SIG-M5 treated with dmso at 0.1 percent for 504 hours (cell line): ENCODE measurements around the gene TNFRSF25.
"Not testable (repeated sequence)": the region's sequence is repeated elsewhere in the genome, so short reads cannot be mapped to it uniquely, and the experiment has no call there.

Source experiments
- DNase-seq: peaks from one replicate; lab custom pipeline; 2025; ENCODE audit not compliant: unreplicated experiment; lab: John Stamatoyannopoulos, UW

TNFRSF25 gene

DNA sequence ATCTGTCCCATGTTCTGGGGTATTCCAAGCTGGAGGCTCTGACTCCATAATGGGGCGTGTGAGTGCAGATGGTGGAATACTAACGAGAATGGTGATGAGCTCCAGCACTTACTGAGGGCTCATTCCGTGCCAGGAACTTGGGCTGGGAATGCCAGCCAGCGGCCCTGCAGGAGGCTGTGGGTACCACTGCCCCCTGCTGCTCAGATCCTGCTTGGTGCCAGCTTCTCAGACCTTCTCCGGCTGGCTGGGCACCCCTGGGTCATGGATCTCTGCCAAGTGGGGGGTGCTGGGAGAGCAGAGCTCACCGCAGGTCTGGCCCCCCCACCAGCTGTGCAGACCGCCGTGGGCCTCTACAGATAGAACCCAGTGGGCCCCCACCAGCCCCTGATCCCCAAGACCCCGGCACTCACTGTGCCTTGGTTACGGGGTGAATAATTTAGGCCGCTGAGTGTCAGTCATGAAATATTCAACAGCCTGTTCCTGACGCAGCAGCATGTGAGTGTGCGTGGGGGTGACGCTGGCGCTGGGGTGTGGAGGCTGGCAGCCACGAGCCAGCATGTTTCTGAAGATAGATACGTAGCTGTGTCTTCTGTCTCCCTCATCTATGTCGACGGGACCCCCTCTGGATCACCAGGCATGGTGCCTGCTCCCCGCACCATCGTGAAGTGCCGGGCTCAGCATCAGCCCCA, 28.8 kb downstream of the TNFRSF25 start:
- DNase-seq: not testable (repeated sequence)

DNA sequence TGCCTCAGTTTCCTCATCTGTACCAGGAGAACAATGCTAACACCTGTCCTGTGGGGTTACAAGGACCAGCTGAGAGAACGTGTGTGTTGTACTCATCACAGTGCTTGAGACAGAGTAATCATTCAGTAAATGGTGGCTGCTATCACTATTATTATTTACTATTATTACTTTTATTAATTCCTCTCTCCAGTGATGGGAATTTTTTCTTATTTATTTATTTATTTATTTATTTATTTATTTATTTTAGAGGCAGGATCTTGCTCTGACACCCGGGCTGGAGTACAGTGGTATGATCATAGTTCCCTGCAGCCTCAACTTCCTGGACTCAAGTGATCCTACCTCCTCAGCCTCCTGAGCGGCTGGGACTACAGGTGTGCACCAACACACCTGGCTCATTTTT, 29.7 kb downstream of the TNFRSF25 start:
- not testable (repeated sequence) for DNase-seq

DNA sequence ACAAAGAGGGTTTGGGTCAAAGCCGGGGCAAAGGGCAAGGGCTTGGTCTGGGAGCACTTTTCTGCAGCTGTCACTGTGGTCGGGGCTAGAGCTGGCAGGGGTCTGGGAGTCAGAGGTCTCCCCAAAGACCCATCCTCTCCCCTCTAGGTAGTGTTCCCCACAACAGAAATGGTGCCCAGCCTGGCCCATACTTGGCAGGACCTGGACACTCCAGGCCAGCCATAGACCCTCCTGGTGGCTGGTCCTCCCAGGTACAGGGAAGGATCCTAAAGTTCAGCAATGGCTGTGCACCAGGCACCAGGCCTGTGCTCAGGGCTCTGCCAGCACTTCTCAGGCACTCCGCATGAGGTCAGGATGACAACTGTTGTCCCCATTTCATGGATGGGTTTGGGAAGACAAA, 30.4 kb downstream of the TNFRSF25 start:
- no peak for DNase-seq

DNA sequence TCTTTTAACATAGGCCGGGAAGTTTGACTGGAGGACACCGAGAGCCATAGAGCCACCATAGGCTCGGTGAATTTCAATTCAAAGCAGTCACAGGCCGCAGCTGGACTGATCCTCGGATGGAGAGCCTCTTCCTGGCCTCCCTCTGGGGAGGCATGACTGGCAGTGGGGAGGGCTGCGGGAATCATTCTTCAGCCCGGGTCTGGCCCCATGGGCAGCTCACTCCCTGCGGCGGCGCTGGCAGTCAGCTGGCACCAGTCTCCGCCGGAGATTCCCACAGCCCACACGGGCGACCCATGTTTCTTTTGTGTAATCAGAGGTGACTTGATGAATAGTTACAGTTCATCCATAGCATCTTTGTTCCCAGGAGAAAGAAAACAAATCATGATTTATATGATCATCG, 30.8 kb downstream of the TNFRSF25 start:
- DNase-seq: no peak

DNA sequence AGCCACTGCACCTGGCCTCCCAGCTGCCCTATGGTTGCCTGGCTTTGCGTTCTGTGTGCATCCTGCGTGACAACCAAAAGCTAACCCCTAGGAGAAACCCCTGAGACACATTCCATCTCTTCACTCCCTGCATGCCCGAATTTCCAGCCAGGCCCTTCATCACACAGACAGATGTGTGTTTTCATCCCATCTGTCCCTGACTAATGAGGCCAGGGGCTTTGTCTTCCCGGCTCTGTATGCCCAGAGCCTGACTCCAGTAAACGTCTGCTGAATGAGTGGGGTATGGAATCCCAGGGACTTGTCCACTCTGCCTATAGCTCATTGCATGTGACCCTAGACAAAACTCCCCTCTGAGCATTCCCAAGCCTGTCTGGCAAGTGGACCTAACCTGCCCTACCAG, 31.8 kb downstream of the TNFRSF25 start:
- DNase-seq: no peak

DNA sequence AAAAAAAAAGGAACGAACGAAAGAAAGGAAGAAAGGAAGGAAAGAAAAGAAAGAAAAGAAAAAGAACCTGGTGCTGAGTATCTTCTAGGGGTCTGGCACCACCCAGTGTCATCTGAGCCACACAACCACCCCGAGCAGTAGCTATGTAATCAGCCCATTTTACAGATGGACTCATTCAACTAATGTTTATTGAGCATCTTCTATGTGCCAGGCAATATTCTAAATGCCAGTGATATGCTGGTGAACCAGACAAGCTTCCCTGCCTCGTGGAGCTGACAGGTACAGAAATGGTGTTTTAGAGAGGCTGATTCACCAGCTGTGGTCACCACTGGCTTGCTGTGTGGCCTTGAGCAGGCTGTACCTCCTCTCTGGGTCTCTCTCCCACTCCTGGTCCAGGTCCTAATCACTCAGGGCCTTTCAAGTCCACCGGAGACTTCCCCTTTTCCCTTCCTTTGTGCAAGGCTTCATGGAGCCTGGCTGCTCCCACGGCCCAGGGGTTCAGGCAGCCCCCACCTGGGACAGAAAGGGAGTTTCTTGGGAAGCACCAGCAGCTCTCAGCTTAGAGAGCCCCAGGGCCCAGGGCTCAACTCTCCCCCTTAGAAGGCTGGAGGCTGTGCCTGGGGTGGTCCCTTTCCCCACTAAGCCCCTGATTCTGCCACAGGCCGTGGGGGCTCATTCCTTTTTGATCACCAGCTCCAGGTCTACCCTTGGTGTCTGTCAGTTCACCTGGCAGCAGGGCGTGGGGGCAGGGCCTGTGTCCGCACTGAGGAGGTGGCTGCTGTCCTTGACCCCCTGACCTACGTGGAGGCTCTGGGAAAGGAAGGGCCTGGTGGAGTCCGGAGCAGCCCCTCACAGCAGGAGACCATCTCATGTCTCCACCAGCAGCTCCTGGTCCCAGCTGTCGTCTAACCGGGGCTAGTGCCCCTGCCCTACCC, 34.1 kb downstream of the TNFRSF25 start:
- DNase-seq: not testable (repeated sequence)

DNA sequence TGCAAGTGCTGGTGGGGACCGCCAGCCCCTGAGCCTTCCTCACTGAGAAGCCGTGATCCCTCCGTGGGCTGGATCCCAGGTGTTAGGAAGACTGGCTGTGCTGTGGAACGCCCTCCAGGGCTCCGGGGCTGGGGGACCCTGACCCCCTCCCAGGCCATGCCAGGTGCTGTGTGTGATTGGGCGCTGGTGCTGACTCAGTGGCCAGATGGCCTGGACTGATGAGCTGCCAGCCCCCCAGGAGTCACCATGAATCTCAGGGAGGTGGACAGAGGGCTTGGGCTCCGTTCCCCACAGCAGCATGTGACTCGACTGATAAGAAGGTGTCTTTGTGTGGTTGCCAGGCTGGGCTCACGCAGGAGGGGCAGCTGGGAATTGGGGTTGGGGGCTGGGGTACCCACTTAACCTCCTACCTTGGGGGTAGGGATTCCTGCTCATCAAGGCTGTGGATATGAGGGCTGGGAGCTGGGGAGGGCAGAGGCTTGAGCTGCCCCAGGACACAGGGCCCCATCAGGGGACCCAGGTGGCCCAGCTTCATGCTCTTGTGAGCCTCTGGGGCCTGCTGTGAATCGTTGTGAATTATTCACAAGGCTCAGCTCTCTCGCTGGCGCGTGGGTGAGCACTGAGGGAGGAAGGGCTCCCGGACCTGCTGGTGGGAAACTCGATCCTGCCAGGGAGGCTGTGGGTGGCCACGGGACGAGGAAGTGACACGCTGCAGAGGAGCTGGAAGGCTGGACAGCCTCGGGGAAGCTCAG, 36.1 kb downstream of the TNFRSF25 start:
- not testable (repeated sequence) for DNase-seq

DNA sequence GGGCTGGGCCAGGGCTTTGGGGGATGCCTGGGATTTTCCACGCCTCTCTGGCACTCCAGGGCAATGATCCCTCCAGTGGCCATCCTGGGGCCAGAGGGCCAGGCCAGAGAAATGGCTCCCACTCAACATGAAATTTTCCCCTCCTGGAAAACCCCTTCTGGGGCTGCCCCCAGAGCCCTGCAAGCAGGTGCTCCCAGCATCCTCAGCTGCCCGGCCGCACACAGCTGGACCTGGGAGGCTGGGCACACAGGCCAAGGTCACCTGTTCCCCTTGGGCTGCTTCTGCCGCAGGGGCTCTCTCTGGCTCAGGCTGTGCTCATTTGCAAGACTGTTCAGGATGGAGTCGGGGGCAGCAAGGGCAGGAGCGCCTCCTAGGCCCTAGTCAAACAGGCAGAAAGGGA, 37.5 kb downstream of the TNFRSF25 start:
- DNase-seq: not testable (repeated sequence)

DNA sequence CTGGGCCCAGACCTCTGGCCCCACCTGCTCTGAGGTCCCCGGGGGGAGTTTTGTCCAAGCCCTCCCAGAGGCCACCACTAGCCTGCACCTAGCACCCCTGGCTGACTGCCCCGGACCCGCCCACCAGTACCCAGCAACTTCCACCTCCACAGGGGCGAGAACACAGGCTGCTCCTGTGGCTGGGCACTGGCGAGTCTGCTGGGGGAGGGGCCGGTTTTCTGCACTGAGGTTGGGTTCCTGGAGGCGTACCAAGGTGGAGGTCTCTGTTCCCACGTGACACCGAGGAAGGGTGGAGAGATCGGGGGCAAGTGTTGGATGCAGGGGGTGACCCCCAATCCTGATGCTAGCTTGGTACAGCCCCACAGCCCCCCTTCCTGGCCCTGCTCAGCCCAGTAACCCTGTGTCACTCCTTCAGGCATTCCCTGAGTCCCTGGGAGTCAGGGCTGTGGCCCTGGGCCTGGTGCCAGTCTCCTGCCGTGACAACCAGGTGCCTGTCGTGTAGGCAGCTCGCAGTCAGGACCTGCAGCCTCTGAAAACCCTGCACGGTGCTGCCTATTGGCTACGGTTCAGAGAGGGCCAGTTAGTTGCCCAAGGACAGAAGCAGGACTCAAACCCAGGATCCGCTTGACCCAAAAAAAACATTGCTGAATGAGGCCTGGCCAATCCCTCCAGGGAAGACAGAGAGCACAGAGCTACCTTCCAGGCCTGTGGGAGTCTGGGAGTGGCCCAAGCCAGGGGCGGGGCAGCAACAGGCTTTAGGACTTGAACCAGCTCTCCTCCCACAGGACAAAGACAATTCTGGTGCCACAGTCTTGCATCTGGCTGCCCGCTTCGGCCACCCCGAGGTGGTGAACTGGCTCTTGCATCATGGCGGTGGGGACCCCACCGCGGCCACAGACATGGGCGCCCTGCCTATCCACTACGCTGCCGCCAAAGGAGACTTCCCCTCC, 38.3 kb downstream of the TNFRSF25 start:
- DNase-seq: no peak

DNA sequence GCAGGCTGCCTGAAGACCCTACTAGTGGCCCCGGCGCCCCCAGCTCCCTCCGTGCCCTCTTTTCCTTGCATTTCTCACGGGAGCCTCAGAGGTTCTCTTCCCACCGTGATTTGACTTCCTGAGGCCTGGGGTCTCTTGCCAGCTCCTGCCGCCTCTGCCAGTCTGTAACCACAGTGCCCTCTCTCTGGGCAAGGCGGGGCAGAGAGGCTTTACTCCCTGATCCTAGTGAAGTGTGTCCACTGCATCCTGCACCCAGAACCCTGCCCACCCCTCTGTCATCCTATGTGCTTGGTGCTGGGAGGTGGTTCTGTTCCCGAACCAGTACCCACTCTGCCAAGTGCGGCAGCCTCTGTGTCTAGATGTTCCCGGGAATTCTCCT, 39.0 kb downstream of the TNFRSF25 start:
- DNase-seq: no peak

DNA sequence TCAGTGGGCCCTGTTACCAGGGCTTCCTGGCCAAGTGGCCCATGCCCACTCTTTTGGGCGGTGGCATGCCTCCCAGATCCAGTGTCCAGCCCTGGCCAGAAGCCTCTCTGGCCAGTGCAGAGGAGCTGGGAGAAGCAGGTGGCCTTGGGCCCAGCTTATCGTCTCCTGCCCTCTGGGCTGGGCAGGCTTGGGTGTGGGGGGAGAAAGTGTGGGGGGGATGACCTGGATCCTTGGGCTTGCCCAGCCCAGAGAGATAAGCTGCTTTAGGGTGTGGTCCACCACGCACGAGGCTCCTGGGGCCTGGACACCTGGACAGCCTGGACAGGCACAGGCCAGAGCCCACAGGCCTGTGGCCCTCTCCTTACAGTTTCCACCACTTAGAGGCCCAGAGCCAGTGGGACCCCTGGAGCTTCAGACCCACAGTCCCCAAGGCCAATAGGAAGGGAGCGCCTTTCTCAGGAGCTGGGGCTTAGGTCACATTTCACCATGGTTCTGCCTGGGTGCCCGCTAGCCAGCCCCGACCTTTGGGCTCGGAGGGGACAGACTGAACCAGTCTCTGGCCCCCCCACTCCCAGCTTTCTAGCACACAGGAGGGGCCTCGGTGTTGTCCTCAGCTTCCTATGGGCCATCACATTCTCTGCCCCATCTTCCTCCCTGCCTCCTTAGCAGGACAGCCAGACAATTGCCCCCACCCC, 39.5 kb downstream of the TNFRSF25 start:
- no peak for DNase-seq

DNA sequence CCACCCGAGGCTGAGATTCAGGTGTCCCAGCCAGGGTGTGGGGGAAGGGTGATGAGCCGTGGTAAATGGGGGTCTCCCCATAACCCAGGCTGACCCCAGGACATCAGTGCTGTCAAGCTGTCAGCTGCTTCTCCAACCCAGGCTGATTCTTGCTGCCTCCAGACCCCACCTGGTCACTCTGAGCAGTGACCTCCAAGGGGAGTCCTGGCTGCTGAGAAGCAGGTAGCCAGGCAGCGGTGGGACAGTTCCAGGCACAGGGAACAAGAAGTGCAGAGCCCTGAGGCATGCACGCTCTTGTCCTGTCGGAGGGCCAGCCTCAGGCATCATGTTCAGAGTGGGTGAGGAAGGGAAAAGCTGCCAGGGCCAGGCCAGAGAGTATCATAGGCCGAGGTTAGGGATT, 40.3 kb downstream of the TNFRSF25 start:
- DNase-seq: no peak

DNA sequence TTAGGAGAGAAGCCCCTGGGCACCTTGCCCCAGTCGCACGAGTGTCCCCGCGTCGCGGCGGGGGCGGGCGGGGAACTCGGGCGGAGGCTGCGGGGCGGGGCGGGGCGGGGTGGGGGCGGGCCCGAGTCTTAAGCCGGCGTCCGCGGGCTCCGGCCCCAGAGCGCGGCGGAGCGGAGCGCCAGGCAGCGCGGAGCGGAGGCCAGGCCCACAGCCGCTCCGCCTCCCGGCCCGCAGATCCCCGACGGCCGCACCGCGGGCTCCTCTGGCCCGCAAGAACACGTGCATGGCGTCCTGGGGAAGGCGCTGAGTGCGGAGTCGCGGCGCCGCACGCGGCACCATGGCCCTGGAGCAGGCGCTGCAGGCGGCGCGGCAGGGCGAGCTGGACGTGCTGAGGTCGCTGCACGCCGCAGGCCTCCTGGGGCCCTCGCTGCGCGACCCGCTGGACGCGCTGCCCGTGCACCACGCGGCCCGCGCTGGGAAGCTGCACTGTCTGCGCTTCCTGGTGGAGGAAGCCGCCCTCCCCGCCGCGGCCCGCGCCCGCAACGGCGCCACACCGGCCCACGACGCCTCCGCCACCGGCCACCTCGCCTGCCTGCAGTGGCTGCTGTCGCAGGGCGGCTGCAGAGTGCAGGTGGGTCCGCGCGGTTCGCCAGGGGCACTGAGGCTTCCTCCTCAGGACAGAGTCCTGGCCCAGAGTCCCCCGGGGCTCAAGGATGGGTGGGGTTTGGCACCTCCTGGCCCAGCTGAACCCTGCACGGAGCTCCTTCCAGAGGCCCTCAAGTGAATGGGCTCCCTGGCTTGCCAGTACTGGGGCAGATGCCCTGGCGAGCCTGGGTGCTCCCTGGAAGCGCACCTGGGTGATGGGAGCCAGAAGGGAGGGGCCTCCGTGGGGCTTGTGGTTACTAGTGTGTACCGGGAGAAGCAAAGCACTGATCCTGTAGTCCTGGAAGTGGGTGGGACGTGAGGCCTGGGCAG, 41.1 kb downstream of the TNFRSF25 start, which contains the start of gene ESPN:
Gene ESPN, plus strand, starts transcription at position 158 of the 975 bp plus-strand sequence. Its CDS starts 180 bp downstream, at position 338.
- DNase-seq: no peak

DNA sequence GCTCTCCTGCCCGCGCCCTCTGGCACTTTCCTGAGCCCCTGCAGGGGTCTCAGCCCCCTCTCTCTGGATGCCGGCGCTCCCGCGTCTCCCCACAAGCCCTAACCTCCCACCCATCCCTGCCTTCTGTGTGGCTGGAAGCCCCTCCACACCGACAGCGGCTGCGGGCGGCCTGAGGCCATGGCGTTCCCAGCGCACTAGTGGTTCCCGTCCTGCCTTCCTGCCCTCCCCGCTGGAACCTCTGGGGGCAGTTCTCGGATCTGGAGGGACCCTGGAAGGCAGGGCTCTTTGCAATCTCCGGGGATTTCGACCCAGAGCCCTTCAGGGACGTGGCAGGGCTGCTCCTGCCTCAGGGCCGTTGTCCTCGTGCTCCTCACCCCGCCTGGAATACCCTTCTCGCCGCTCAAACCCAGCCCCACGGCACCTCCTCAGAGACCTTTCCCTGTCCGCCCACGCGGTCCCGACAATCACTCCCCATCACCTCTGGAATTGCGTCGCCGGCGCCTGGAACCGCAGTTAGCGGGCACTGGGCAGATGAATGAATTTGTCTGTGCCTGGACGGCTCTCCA, 41.9 kb downstream of the TNFRSF25 start:
- no peak for DNase-seq

DNA sequence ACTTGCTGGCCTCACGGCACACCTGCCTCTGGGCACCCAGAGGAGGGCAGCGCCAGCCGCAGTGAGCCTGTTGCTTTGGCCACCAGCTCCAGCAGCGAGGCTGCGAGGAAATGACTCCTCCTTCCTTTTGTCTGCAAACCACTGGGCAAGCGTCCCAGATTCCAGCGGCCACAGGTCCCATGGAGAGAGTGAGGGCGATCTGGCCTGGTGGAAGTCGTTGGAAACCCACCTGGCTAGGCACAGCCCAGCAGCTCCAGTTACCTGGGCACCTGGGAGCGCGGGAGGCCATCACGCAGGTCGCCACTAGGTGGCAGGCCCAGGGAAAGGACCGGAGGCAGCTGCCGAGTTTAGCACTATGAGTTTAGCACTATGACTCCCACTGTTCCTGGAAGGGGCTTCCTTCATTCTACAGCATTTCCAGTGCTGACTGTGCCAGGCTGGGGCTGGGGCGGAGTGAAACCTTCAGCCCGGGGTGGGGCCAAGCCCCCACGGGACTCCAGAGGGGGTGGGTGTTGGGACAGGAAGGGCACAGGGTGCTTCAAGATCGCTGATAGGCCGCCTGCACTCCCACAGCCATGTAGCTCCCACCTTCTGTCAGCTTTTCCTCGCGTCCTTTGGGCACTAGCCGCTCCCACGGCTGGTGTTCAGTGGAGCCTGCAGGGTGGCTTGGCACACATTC, 42.5 kb downstream of the TNFRSF25 start:
- peak; percentile 30 for DNase-seq

DNA sequence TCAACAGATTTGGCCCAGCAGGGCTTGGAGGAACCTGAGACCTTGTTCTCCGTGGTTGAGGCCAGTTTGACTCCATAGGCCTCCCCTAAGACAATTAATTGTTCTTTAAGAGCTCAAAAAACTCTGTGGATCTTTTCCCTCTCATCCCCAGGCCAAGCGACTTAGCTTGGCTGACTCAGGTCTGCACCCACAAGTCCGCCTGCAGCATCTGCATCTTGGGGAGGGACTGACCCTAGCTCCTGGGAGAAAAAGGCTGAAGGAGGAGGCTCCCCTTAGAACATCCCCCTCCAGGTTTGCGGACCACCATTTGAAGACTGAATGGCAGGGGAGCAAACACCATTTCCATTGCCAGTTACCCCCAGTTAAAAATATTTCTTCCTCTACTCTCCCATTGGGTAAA, 44.7 kb downstream of the TNFRSF25 start:
- DNase-seq: no peak

DNA sequence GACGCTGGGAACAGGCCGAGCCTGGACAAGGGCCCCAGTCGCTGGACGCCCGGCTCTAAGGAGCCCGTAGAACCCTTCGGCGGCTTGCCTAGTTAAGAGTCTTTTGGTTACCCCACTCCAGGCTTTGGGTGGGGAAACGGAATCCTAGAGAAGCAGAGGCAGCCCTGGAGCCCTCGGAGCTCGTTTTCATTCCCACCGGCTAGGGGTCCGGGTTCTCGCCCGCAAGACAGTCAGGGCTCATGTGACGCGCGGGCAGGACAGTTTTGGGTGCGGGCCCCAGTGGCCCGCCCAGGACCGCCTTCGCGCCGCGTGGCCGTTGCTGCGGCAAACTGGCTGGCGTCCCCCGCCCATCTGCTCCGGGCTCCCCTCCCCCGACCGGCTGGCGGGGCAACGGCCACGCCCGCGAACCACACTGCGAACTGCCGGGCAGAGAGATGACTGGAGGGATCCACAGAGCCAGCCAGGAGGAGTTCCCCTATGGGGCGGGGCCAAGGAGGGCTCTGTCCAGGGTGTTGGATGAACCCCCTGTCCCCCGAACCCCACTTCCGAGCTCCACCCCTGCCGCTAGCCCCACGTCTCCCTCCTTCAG, 45.4 kb downstream of the TNFRSF25 start:
- DNase-seq: no peak
